Activated CD4-positive, CD25-positive, alpha-beta regulatory T cell treated with anti-CD3 and anti-CD28 coated beads, Interleukin-2, amount 50 U/mL, for 72 hours (primary cell): ENCODE results near the gene CERK.

Source experiments
- DNase-seq: peaks from one replicate; pipeline ENCODE4 v3.0.0; 2021

The CERK gene

GRCh38 chr22:46676881-46677280 is 61.2 kb downstream of the CERK start:
- no peak for DNase-seq

- DNase-seq: no peak
These were observed 61.6 kb downstream of the CERK start for GRCh38 chr22:46676479-46676878.

- no peak for DNase-seq
These were observed 62.1 kb downstream of the CERK start for GRCh38 chr22:46675938-46676337.

DNA sequence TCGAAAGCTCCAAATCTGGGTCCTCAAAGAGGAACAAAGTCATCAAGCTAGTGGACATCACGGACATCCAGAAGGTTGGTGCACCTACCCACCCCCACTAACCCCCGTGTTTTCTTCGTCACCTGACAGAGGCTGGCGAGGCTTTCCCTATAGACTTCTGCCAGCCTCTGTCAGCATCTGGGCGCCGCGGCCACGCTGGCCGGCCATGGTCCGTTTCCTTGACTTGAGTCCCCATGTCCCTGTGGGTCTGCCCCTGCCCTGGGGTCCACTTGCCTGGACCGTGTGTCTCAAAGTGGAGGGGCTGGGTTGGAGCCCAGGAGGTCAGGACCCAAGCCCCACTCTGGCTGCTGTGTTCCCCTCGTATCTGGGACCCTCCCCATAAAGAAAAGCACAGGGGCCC is 62.6 kb downstream of the CERK start:
- no peak for DNase-seq

GRCh38 chr22:46674906-46675305 is 63.1 kb downstream of the CERK start:
- DNase-seq: peak; percentile 43

GRCh38 chr22:46674367-46674781 is 63.7 kb downstream of the CERK start:
- DNase-seq: peak; percentile 81

- peak; percentile 52 for DNase-seq
These were observed 64.3 kb downstream of the CERK start for GRCh38 chr22:46673662-46674236.

- DNase-seq: no peak
These were observed 64.8 kb downstream of the CERK start for GRCh38 chr22:46673205-46673604.

DNA sequence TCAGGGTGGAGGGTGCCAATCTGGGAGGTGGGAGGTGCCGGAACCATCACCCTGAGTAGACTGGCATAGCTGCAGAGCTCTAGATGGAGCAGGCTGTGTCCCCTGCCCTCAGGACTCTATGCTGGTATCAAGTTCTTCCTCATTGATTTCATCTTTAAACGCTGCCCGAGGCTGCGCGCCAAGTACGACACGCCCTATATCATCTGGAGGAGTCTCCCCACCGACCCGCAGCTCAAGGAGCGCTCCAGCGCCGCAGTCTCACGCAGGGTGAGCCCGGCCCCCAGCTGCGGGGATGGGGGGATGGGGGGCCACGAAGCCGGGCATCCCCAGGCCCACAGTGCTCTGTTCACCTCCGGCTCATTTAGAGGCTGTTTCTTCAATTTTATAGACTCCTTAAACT is 65.3 kb downstream of the CERK start:
- DNase-seq: no peak

DNA sequence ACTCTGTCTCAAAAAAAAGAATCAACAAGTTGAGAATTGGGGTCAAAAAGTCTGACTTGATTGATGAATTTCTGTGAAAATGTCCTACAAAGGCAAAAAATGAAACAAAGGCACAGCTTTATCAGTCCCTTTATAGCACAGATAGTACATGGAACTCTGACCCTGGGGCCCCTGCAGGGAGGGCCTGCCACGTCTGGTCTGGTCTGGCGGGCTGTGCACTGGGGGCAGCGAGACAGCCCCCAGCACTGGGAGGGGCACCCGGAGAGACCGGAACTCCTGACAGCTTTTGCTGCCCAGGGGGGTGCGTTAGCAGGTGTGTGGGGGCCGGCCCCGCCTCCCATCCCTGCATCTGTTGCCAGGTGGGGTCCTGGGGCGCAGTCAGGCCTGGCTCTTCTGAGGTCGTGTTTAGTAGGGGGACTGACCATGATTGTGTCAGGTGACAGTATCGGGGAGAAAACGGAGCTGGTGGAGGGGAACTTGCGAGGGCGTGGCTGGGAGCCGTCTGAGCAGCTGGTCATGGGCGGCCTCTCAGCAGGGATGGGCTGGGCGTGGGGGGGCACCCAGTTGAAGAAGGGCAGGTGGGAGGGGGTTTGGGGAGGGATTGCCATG is 66.1 kb downstream of the CERK start:
- DNase-seq: no peak

DNA sequence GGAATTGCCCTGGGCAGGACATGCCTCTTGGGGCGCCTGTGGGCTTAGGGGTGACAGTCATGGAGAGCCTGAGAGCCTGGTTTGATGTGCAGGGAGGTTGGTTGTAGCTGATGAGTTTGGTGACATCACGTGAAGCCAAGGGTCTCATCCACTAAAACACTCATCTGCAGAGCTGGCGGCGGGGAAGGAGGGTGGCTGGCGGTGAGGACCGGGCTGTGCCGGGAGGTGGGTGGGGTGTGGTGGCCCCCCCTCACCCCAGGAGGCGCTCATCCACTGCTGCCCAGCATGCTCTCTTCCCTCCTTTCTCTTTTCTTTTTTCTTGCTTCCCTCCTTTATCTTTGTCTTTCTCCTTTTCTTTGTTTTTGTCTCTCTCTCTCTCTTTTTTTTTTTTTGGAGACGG is 68.9 kb downstream of the CERK start:
- no peak for DNase-seq

GRCh38 chr22:46668116-46668515 is 69.9 kb downstream of the CERK start:
- DNase-seq: no peak

- no peak for DNase-seq
These were observed 70.8 kb downstream of the CERK start for GRCh38 chr22:46667245-46667623.

GRCh38 chr22:46666577-46667244 is 71.3 kb downstream of the CERK start:
- no peak for DNase-seq

GRCh38 chr22:46665751-46666280 is 72.2 kb downstream of the CERK start:
- DNase-seq: no peak

- no peak for DNase-seq
These were observed 72.8 kb downstream of the CERK start for GRCh38 chr22:46665151-46665695.

GRCh38 chr22:46664301-46664855 is 73.7 kb downstream of the CERK start:
- DNase-seq: no peak

DNA sequence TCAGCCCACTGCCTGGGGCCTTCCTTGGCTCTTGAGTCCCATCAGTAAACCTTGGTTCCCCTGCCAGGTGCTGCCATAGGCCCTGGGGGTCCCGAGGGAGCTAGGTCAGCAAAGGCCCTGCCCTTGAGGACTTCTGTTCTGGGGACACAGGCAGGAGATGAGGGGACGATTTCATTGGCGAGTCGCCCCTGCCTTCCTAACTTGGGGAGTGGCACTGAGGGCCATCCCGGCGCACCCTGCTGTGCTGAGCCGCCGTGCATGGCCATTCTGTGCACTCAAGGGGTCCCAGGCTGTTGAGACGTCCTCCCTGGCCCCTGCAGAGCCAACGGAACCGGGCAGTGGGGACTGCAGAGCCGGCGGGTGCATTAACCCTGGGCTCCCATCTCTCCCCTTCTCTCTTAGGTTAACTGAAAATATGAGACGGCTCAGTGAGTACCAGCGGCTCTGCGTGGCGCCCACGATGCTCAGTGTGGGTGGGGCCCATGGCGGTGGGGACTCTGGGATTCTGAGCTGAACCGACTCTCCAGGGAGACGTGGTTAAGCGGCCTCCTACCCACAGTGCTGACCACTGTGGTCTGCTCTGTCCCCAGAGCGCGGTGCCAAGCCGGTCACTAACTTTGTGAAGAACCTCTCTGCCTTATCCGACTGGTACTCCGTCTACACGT is 74.5 kb downstream of the CERK start:
- no peak for DNase-seq

DNA sequence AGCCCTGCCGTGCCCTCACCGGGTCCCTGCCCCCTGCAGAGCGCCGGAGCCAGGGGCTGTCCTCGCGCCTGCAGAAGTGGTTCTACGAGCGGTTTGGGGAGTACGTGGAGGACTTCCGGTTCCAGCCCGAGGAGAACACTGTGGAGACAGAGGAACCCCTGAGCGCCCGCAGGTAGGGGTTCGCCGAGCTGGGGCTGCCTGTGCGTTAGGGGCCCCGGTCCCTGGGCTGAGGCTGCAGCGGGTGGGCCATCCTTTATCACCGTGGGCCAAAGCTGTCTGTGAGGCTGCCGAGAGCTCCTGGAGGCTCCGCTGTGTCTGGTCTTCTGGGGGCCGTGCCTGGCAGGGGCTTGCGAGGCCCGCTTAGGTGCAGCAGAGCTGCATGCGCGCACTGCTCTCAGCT is 75.1 kb downstream of the CERK start:
- DNase-seq: no peak

DNA sequence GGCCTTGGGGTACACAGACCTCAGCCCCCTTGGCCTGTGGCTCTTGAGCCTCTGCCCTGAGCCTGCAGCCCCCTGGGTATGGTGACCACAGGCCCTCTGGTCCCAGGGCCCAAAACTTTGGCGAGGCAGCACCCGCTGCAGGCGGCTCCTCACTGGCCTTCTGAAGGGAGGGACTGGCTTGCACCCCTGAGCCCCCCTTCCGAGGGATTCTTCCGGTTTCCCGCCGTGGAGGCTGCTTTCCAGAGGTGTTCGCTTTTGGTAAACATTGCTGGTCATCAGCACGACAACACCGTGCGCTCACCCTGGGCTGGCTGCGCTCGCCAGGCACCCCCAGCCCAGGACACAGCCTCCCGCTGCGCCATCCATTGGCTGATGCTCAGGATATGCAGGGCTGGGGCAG is 75.8 kb downstream of the CERK start:
- DNase-seq: no peak

- peak; percentile 51 for DNase-seq
These were observed 76.7 kb downstream of the CERK start for GRCh38 chr22:46661221-46661851.

DNA sequence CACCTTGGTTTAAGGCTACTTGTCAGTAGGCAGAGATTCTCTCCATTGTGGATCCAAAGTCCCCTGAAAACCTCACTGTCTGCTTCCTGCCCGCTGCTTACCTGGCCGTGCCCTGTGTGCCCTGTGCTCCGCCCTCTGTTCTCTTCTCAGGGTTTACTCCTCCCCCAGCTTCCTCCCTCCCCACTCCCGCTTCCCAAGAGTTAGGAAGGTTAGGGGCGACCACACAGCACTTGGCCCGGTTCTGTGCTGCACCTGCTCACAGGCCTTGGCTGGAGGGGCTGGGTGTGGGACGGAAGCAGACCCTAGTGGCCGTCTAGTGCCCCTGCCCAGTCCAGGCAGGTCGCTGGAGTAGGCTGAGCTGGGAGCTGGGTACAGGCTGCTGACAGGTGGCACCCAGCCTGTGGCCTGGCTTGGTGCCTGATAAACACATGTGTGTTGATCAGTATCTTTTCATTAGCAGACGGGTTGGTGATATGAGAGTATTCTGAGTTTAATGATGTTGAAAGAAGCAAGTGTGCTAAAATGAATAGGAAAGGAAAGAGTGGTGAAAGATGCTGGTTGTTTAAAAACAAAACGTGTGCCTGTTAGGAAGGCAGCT is 77.3 kb downstream of the CERK start:
- no peak for DNase-seq
